LHCN-M2 (cell line): ENCODE data around the gene OTOS. TPM values are rescaled to one million over a fixed set of nuclear protein-coding genes. Genes with fewer than 3 reads are reported as not detected.

ENCODE experiments used
- DNase-seq: peaks from one replicate; pipeline ENCODE4 v3.0.0-alpha.2; 2012; ENCODE audit warnings: low read depth
- polyA plus RNA-seq: library from polyadenylated mRNA; unstranded; fragments of >200 nt; gene quantifications from one replicate; pipeline ENCODE4 v1.2.1, GENCODE V29; 2012; ENCODE audit warnings: missing spikeins
- total RNA-seq: library from RNA; depleted of rRNA; stranded (reverse); fragments of >200 nt; gene quantifications from 2 replicates; pipeline ENCODE4 v1.2.3, GENCODE V29; 2014; rRNA removed

OTOS gene
- total RNA-seq = not detected in 2 replicates
- not detected for polyA plus RNA-seq

DNA sequence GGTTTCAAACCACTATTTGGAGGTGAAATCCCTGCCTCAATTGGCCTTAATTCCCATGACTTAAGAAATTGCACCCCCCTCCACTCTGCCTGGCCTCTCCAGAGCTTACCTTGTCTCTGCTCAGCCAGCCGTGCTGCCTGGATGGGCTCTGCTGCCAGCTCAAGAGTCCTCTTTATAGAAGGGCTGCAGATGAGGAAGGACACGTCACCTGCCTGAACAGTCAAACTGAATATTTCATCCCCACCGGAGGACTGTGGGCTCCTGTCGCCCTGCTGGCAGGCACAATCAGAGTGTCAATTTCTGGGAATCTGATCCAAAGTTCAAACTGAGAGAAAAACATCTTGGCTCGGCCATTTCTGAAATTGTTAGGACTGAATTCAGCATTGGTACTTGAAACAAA, at the start of gene OTOS:
TSS of gene OTOS (minus strand) at position 148 of the 400 bp plus-strand sequence. CDS start 332 bp downstream, outside the sequence.
- no peak for DNase-seq

DNA sequence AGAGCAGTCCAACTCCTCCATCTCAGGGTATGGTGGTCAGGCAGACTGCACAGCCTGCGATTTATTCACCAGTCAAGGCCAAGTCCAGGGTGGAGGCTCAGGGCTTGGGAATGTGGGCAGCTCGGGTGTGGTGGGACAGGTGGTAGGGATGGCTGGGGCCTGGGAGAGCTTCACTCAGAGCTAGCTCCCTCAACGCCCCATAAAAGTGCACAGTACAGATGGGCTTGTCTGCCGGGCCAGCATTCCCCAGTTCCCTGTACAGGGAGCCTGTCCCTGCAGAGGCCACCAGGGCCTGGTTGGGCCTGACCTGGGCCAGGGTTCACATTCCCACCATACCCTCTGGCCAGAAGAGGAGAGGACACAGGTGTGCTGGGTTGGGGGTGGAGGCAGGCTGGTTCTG, 49.2 kb upstream of the OTOS start:
- DNase-seq = no peak

DNA sequence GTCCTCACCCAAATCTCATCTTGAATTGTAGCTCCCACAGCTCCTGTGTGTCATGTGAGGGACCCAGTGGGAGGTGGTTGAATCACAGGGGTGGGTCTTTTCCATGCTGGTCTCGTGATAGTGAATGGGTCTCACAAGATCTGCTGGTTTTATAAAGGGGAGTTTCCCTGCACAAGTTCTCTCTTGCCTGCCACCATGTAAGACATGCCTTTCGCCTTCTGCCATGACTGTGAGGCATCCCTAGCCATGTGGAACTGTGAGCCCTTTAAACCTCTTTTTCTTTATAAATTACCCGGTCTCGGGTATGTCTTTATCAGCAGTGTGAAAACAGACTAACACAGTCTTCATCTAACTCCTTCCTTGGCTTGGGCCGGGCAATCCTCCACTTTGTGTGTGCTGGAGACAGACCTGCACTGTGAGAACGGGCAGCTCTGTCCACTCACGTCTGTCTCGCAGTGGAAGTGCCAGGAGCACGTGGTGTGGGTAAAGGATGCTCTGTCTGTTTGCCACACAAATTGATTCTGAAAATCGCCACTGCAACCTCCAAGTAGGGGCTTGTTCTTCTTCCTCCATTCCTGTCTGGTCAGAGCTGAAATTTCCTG, 47.6 kb upstream of the OTOS start:
- DNase-seq = no peak

DNA sequence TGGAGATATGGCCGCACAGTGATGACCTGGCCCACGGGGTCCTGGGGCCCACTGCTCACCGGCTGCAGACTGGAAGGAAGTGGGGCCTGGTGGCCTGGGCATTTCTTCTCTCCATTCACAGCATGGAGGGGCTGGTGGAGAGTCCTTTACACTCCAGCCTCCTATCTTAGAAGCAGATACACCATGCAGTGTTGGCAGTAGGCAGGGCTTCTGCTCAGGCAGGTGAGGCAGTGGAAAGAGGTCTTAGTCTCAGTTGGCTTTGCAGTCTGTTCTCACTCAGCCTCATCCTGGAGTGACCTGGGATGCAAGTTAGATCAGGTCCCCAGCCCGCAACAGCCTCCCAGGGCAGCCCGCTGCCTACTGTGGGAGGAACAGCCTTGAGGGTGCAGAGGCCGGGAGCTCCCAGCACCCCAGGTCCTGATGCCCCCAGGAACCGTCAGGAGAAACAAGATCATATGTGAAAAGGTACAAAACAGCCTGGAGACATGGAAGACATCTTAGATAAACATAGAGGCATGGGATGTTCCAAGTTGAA, 45.8 kb upstream of the OTOS start:
- DNase-seq = no peak

DNA sequence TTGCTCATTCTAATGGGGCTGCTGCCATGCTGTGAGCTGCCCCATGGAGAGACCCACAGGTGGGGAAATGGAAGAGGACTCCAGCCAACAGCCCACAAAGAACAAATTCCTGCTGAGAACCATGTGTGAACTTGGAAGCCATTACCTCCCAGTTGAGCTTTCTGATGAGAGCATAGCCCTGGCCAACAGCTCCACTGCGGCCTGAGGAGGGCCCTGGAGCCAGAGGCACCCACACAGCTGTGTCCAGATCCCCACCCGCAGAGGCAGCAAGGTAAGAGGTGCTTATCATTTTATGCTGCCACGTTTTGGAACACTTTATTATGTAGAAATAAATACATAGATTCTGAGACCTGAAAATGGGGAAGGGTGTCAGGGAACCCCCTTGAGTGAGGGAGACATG, 44.2 kb upstream of the OTOS start:
- no peak for DNase-seq

DNA sequence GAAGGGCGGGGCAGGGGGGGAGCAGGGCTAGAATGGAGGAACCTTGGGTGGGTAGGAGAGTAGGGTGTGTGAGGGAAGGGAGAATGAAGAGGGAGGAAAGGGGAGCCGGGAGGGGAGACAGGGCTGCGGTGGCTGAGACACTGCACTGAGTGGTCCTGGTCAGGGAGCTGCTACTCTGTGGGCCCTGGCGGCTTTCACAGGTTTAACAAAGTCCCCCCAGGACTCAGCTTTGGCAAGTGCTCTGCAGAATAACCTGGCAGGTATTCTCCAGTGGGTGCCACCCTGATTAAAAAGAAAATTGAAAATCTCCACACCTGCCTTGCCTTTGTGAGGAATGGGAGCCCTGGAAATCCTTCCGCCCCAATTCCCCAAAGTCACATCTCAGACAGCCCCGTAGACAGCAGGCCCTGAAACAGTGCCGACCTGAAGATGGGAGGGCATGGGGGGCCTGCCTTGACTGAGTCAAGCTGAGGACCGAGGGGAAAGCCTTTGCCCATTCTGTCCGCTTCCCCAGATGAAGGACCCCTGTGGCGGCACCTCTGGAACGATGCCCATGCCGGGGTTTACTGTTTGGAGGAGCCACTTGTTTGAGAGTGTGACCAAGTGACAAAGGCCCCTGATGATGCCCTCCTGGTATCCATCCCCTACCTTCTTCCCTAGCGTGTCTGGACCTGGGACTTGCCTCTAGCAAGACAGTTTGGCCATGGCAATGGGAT, 43.6 kb upstream of the OTOS start:
- DNase-seq = no peak

DNA sequence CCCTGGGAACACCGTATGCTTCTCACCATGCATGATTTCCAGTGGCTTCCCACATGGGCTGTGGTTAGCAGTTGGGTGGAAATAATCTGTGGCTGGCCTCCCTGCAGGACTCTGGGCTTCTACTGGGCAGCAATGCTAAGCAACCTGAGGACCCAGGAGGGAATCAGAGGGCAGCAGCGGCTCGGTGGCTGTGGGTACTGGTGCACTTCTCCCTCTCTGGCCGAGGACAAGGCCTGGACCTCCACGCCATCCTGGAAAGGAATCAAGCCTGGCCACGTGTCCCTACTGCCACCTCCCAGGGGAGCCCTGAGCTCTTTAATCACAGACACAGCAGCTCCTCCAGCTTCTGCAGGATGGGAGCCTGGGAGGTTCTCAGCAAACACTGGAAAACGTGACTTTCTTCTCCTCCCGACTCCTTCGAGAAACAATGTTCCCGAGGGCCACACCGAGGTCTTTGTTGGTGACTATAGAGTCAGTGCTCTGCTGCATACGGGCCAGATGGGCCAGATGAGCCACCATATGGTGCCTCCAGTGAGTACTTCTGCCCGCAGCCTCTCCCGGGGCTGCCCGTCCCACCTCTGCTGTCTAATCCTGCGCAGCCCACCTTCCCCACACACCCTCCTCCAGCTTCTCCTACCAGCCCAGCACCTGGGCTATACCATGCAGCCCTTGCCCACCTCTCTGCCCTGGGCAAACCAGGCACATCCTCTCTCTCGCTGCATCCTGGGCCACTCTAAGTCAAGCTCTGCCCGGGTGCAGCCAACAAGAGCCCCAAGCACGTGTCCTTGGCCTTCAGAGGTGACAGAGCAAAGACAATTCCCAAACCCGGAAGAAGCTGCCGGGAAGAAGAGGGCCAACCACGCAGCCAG, 42.8 kb upstream of the OTOS start:
- no peak for DNase-seq

DNA sequence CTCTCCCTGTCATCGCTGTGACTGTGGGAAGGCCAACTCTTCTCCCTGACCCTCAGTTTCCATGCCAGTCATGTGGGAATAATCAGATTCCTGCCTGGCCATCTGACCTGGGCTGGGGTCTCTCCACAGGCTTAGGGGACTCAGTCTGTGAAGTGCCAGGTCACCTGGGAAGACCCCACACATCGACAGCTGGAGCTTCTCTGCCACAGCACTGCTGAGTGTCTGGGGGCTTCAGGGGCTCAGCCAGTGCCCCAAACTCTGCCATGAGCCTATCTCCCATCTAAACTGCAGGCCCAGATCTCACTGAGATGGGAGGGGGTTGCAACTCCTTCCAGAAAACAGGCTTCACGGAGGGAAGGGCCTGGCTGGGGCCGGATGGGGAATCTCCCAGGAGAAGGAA, 42.0 kb upstream of the OTOS start:
- no peak for DNase-seq

DNA sequence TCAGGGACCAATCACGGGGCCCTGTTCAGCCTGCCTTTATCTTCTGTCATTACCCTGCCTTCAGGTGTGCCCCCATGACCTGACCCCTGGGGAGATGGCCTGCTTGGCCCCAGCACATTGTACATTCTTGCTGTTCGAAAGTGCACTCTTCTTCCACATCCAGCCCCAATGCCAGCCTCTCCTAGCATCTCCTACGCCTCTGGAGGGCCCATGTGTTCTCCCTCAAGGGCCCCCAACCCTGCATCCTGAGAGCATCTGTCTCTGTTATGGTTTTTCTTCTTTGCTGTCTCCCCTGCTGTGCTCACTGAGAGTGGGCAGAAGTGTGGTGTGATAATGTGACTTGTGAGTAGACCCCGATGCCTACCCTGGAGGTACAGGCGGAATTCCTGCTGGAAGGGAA, 41.5 kb upstream of the OTOS start:
- DNase-seq = no peak

DNA sequence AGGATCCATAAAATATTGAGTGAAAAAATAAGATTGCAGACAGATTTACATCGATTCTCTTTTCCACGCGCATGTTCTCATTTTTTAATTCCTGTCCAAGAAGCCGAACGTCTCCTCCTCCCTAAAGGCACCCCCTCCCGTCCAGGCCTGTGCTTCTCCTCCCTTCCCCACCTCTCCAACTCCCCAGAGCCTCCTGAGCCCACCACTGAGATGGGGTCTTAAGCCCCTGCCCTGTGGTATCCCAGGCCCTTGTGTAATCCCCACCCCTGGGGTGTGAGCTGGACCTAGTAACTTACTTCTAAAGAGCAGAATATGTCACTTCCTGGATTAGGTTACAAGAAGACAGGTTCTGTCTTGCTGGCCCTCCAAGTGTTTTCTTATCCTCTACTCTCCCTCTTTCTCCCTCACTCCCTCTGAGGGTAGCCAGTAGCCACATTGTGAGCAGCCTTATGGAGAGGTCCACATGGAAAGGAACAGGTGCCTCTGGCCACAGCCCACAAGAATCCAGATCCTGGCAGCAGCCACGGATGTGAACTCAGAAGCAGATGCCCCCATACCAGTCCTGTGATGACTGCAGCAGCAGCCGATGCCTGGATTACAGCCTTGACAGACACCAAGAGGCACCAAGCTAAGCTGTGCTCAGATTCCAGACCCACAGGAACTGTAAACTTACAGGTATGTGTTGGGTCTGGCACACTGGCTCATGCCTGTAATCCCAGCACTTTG, 39.6 kb upstream of the OTOS start:
- peak; percentile 64 for DNase-seq

DNA sequence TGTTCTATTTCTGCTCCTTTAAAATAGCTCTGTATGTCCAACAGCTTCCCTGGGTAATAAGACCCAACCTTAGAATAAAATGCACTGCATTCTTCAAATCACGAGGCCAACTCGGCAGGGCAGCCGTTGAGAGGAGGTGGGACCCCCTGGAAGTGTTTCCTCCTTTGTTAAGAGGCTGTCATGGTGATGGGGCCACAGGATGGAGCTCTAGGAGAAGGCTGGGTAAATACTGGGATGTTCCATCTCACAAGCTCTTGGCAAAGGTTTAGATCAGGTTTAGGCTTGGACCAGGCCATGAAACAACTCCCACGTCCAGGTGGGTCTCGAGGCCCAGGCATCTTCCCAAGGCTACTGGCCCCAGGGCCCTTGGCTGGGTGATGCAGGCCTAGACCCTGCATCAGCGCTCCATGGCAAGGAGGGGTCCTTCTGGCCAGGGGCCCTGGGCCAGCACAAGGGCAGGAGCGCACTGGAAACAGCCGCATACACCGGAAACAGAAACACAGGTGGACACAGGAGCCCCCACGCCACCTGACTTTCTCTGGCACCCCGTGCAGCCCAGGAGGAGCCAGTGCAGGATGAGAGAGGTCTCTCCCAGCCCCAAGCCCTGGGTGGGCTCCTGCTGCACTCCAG, 38.8 kb upstream of the OTOS start:
- no peak for DNase-seq

DNA sequence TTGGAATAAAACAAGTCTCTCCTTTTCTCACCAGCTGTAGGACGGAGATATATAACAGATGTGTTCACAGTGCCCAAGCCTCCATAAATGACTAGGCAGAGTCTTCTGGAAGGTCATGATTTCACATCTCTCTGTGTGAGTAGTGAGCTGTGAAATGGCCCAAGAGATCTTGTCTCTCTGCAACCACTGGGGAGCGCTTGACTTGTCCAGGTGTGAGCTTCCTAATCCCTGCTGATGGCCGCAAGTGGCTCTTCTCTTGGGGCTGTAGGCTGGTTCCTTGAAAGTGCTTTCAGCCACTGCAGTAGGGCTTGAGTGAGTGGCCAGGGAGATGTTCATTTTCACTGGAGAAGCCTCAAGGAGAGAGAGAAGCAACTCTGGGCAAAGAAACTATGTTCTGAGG, 38.1 kb upstream of the OTOS start:
- no peak for DNase-seq

DNA sequence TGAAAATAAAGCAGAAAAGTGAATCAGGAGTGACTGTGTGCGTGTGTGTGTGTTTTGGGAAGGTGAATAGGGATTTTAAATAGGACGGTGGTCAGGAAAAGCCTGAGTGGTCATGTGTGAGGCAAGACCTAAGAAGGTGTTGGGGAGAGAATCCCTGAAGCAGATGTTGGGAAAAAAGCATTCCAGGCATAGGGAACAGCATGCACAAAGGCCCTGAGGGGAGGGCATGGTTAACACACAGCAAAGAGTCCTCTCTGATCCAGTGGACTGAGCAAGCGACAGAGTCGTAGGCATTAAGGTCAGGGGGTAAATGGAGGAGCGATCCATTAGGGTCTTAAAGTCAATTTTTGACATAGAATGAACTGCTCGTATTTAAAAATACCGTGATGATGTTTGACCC, 34.0 kb upstream of the OTOS start:
- no peak for DNase-seq

DNA sequence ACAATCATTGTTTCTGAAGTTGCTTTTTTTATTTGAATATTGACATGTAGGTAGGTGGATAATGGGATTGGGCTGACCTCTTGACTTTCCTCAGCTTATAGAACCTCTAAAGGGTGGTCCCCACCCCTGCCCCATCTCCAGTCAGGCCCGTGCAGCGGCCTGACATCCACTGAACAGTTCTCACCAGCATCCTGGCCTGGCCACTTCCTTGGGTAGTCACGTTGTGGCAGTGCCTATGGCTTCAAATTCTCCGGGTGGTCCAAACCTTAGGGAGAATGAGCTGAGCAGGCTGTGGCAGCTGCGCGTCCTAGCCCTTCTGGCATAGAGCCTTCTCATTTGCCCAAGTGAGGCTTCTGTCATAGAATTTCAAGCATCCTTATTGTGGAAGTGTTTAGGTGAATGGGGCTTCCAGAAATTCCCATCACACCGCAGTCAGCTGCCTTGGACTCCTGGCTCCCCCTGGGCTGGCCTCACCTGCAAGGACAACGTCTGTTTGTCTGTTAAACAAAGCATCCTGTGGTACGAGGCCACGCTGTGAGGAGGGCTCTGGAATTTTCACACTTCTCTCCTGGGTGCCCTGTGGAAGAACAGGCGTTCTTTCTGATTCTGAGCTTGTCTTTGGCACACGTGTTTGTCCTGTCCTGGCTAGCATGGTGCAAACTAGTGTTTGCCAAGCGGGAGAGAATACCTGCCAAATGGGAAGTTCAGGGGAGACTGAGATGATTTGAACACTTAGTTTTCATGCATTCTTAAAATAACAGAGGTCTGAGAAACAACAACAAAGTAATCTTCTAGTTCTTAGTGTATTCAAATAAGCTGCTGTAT, 31.8 kb upstream of the OTOS start:
- no peak for DNase-seq

DNA sequence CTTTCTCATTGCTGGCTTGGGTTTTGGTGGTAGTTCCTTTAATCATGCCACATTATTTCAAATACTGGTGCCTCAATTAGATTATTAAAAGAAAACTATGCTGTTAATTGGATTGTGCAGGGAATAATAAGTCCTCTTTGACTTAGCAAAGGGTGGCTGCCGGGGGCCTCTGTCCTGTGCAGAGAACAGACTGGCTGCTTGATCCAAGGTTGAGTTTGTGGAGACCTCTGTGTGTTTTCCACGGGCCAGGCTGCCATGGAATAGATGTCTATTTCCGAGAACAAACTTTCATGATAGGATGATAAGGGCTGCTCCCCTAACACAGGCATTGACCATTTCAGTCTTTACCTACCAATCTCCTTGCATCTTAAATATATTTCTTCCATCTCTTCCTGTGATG, 30.4 kb upstream of the OTOS start:
- DNase-seq = no peak

DNA sequence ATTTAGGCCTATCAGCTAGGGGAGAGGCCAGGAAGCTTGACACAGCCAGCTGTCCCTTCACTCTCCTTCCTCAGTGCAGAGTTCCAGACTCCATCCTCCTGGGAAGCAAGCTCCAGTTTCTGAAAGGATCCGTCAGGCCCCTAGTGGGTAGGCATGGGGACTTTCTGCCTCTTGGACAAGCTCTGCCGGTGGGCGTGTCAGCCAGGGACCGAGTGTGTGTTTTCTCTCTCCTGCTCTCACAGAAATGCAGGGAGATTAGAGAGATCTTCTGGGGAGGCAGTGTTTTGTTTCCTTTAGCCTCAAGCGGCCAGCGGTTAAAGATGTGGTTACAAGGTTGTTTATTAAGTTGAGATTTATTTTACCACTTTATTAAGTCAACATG, 29.9 kb upstream of the OTOS start:
- no peak for DNase-seq

DNA sequence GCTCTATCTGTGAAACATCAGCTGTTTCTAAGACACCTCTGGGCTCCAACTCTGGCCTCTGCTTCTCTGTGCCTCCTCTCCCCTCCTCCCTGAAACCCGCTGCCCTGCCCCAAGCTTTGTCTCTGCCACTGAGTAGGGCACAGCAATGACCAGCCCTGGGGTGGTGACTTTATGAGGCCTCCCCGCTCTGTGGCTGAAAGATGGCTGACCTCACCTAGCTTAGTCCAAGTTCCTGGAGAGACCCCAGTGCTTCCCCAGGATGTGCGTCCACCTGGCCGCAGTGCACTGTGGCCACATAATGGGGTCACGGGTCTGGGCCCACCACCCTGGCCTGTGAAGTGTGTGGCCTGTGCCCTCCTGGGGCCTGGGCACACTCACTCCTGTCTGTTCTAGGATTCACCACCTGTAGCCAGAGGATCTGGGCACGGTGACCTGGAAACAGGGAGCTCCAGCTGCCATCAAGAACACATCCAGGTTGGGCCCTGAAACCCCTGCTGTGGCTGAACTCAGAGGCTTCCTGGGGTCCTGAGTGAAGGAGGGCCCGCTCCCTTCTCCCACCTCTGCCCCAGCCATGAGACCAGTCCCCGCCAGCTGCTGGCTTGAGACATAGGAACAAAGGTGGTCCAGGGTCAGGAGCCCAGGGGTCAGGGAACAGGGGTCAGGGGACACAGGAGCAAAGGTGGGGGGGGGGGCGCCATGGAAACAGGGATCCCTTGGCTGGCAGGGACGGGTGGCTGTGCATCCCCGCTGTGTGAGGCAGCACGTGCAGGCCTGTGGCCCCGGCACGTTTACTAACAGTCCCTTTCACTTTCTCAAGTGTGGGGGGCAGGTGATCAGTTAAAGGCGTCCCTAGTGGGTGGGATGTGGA, 29.3 kb upstream of the OTOS start:
- DNase-seq = no peak

DNA sequence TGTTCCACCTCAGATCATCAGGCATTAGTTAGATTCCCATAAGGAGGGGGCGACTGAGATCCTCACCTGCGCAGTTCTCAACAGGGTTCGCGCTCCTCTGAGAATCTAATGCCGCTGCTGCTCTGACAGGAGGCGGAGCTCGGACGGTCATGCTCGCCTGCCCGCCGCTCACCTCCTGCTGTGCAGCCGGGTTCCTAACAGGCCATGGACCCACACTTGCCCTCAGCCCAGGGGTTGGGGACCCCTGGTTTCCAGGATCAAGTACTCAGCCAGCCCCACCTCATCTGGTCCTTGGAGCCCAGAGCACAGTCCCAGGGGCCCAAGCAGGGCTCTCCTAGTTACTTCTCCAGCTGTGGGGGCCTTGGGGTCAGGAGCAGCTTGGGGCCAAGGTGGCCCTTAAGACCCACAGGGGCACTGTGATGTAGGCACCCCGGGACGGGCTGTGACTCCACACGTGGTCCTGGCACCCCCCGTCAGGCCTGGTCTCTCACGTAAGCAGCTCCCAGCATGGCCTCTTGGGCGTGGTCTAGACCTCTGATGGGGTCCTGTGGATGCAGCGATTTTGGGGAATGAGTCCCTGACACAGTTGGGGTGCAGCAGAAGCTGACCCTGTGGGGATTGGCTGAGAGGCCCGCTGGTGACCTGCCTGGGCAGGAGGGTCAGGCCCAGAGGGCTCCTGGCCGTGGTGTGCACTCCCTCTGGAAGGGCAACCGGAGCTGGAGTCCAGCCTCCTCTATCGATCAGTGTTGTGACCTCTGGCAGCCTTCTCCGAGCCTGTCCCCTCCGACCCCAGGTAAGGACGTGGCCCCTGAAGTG, 28.3 kb upstream of the OTOS start:
- DNase-seq = no peak
